Coronary artery (tissue), 2 donors: ENCODE data around the gene OSBPL1A.

Experiments used
- DNase-seq: peaks from one replicate; pipeline ENCODE4 v3.0.0-alpha.2; 2017; ENCODE audit warnings: low spot score
- H3K27ac ChIP-seq, 2 donors: fragments of 200-600 bp; sonication (generic); one replicate each; pipeline ENCODE4 v1.5.1; 2016 to 2019
- H3K4me3 ChIP-seq: fragments of 200-600 bp; sonication (generic); 2 replicates; pipeline ENCODE4 v1.5.1; 2016; ENCODE audit warnings: mild to moderate bottlenecking, moderate library complexity
- CTCF ChIP-seq: fragments of 200-600 bp; sonication (generic); IDR thresholded peaks from one replicate; pipeline ENCODE4 v1.5.1; 2019; ENCODE audit warnings: antibody characterized with exemption

The OSBPL1A gene

GRCh38 chr18:24278591-24278990, 119.0 kb downstream of the OSBPL1A start:
- no peak for DNase-seq
- Histone ChIP-seq H3K4me3 (no peak overlapping the region), H3K27ac (no peak overlapping the region)
- no peak for TF ChIP-seq CTCF

GRCh38 chr18:24277516-24278195, 120.0 kb downstream of the OSBPL1A start:
- no peak for TF ChIP-seq CTCF
- DNase-seq: no peak
- H3K27ac ChIP-seq: no peak overlapping the region

DNA sequence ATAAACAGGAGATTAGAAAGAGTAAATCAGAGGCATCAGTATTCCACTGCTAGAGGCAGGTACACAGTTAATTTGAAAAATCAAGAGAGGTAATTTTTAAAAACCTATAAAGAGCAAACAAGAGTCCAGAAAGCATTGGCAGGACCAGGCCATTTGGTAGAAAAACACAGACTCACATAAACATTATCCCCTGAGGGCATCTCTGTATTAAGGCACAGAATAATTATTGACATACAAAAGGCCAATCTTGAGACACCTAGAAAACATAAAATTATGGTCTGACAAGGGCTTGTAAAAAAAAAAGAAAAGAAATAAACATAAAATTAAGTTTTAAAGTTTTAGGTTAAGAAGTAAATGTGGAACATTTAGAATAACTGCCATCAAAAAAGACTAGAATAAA, 120.6 kb downstream of the OSBPL1A start:
- H3K27ac ChIP-seq: no peak overlapping the region
- H3K4me3 ChIP-seq: no peak overlapping the region
- TF ChIP-seq CTCF: no peak
- no peak for DNase-seq

More at GRCh38 chr18:24277516-24278195, 120.0 kb downstream of the OSBPL1A start:
- no peak overlapping the region for H3K4me3 ChIP-seq

DNA sequence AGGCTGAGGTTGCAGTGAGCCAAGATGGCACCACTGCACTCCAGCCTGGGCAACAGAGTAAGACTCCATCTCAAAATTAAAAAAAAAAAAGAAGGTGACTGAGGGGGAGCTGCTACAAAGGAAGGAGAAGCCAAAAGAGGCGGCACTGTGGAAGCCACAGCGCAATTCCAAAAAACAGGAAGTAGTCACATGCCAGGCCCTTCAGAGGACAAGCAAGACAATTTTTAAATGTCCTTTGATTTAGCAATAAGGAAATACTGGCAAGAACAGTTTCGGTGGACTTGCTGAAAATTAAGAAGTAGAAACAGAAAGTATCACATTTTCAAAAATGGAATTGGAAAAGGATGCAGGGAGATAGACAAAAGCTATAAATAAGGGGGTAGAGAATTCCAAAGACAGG, 122.8 kb downstream of the OSBPL1A start:
- TF ChIP-seq CTCF: no peak
- no peak overlapping the region for H3K4me3 ChIP-seq
- DNase-seq: no peak
- H3K27ac ChIP-seq: peak overlapping the region; percentile 41 to 53

DNA sequence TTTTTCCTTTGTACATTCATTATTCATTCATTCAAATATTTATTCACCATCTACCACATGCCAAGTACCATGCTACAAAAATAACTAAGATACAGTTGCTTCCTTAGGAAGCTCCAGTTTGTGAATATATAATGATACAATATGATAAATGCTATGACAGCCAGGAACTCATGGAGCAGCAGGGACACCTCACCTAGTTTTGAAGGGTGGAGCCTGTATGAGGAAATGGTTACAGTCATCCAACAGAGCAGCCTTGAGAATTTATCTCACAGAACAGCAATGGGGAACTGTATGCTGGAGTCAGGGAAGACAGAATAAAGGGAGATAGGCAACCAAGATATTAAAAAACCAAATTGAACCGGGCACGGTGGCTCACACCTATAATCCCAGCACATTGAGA, 124.0 kb downstream of the OSBPL1A start:
- H3K27ac ChIP-seq: peak overlapping the region in 1 of 2 donors; percentile 25
- TF ChIP-seq CTCF: no peak
- H3K4me3 ChIP-seq: no peak overlapping the region
- no peak for DNase-seq

DNA sequence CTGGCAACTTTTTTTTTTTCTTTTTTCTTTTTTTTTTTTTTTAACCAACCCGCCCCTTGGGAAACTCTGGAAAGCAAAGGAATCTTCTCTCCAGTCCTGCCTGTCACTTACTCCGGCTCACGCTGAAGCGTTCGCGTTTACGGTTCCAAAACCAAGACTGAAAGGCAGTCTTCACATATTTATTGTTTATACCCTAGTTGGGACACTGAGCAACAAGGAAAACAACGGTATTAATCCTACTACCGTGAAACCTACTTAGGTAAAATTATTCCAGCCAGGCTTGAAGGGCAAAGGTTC, 125.4 kb downstream of the OSBPL1A start:
- H3K4me3 ChIP-seq: peak overlapping the region; percentile 97
- no peak for TF ChIP-seq CTCF
- peak overlapping the region; percentile 64 to 92 for H3K27ac ChIP-seq
- DNase-seq: no peak

- peak; percentile 85 for DNase-seq
- no peak for TF ChIP-seq CTCF
- Histone ChIP-seq H3K4me3 (peak overlapping the region; percentile 97), H3K27ac (peak overlapping the region; percentile 64 to 92)
Observed at GRCh38 chr18:24271381-24272228, 126.0 kb downstream of the OSBPL1A start.
